ENCODE data around the gene LRRC27.

DNA sequence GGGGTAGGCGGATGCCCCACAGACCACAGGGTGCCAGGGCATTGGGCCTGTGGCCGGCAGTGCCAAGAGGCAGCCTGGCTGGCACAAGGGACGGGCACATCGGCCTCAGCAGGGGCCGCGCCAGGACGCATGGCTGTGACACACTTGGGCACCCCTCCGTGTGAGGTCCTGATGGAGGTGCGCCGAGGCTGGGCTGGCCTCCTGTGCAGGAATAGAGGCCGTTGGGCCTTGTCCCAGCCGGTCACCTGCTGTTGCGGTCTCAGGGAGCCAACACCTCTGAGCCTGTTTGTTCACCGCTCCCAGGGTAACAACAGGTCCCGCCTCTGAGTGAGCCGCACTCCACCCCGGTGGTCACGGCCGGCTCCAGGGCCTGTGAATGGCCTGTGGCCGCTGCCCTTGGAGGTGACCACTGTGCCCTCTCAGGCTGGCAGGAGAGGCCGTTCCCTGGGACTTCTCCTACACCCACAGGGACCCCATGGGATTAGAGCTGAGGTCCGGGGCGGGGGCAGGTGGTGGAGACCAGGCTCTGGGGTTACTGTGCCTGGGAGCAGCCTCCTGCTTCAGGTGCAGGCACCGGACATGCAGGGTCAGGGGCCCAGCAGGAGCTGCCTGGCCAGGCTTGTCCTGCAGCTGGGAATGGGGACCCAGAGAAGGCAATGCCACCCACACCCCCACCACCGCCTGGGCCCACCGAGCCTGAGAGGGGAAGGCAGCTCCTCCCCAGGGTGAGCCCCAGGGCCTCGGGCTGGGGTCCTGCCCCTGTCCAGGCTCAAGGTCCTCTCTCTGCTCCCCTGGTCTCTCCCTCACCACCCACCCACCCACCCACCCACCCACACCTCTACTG lies 77.1 kb downstream of the LRRC27 start:
- no peak for TF ChIP-seq POLR2A (IDR thresholded peaks at IDR 0.05)
- TF ChIP-seq, protein P1, sequence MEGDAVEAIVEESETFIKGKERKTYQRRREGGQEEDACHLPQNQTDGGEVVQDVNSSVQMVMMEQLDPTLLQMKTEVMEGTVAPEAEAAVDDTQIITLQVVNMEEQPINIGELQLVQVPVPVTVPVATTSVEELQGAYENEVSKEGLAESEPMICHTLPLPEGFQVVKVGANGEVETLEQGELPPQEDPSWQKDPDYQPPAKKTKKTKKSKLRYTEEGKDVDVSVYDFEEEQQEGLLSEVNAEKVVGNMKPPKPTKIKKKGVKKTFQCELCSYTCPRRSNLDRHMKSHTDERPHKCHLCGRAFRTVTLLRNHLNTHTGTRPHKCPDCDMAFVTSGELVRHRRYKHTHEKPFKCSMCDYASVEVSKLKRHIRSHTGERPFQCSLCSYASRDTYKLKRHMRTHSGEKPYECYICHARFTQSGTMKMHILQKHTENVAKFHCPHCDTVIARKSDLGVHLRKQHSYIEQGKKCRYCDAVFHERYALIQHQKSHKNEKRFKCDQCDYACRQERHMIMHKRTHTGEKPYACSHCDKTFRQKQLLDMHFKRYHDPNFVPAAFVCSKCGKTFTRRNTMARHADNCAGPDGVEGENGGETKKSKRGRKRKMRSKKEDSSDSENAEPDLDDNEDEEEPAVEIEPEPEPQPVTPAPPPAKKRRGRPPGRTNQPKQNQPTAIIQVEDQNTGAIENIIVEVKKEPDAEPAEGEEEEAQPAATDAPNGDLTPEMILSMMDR (IDR thresholded peaks at IDR 0.05), result no peak
